GM19099 (cell line): ENCODE measurements around the gene FGGY.

Source experiments
- POLR2A ChIP-seq: IDR thresholded peaks from 3 replicates; pipeline ENCODE4 v1.6.1; 2011; ENCODE audit warnings: low read depth; ENCODE audit not compliant: insufficient read length; ENCODE audit errors: extremely low read depth

Gene FGGY

GRCh38 chr1:59278780-59279354 lies 18.0 kb upstream of the FGGY start:
- TF ChIP-seq POLR2A: no peak

- TF ChIP-seq POLR2A: no peak
Observed at GRCh38 chr1:59279645-59280044, 17.2 kb upstream of the FGGY start.

- TF ChIP-seq POLR2A: no peak
Observed at GRCh38 chr1:59282951-59283350, 13.9 kb upstream of the FGGY start.

- TF ChIP-seq POLR2A: no peak
Observed at GRCh38 chr1:59285691-59286090, 11.2 kb upstream of the FGGY start.

- no peak for TF ChIP-seq POLR2A
Observed at GRCh38 chr1:59288046-59288445, 8.8 kb upstream of the FGGY start.

GRCh38 chr1:59289570-59289969 lies 7.3 kb upstream of the FGGY start:
- TF ChIP-seq POLR2A: no peak

GRCh38 chr1:59290193-59290949 lies 6.5 kb upstream of the FGGY start:
- no peak for TF ChIP-seq POLR2A

- TF ChIP-seq POLR2A: no peak
Observed at GRCh38 chr1:59291561-59291960, 5.3 kb upstream of the FGGY start.

- no peak for TF ChIP-seq POLR2A
Observed at GRCh38 chr1:59292562-59292961, 4.3 kb upstream of the FGGY start.

- no peak for TF ChIP-seq POLR2A
Observed at GRCh38 chr1:59293206-59293605, 3.7 kb upstream of the FGGY start.

- TF ChIP-seq POLR2A: no peak
Observed at GRCh38 chr1:59293849-59294248, 3.0 kb upstream of the FGGY start.

- TF ChIP-seq POLR2A: no peak
Observed at GRCh38 chr1:59294423-59294822, 2.5 kb upstream of the FGGY start.

- TF ChIP-seq POLR2A: no peak
Observed at GRCh38 chr1:59295618-59296017, 1.3 kb upstream of the FGGY start.

GRCh38 chr1:59298026-59298583 lies 1.2 kb downstream of the FGGY start:
- no peak for TF ChIP-seq POLR2A

- no peak for TF ChIP-seq POLR2A
Observed at GRCh38 chr1:59298710-59299346, 1.9 kb downstream of the FGGY start.

GRCh38 chr1:59302297-59302696 lies 5.4 kb downstream of the FGGY start:
- no peak for TF ChIP-seq POLR2A
